ENCODE measurements around the gene GANAB. TPM values are rescaled to one million over a fixed set of nuclear protein-coding genes. Genes with fewer than 3 reads are reported as not detected.

GANAB gene
- polyA plus RNA-seq, 3 donors, result 99.7 to 116 (median 109) TPM

GRCh38 chr11:62599901-62600300 lies 46.5 kb downstream of the GANAB start:
- H3K27me3 ChIP-seq (ENCODE audit: control insufficient read depth in 2 of 2, insufficient read depth in 2 of 2, low read length in 2 of 2), result no peaks in the 10 kb centered on the region
- no peak overlapping the region for H2AFZ ChIP-seq (ENCODE audit: insufficient read depth, low read depth, low read length, poor library complexity, severe bottlenecking)
- peak overlapping the region; percentile 81 to 98 (median 93) for H3K4me3 ChIP-seq (replicated peaks in 1 of 3; ENCODE audit: low read depth in 2 of 3, low read length in 3 of 3)
- intact Hi-C loops (cut with micrococcal nuclease), result loop anchor here (5.0 to 10.0 kb wide), 4 partner anchors 47 to 265 kb away; partner anchors contain the start of genes BSCL2 (in 2 of the 2), GNG3 (in 2 of the 2), GANAB (in 1 of the 2) and TMEM179B (in 1 of the 2)
- Mint-ChIP-seq H3K9me3 (no peaks in the 10 kb centered on the region), H3K4me1 (peaks cover 51% of the 10 kb centered on the region), H3K4me3 (peak overlapping the region; percentile 92 to 96), H3K27ac (peak overlapping the region; percentile 76 to 92 (median 88)), H3K27me3 (ENCODE audit: low read depth in 3 of 3) (no peaks in the 10 kb centered on the region), H3K36me3 (peaks cover 61 to 65% of the 10 kb centered on the region in 2 donors)
- peak overlapping the region in 1 of 2 donors; percentile 86 for H3K27ac ChIP-seq (ENCODE audit: low read depth in 1 of 2, low read length in 2 of 2)
- peak overlapping the region; percentile 97 for H3K9ac ChIP-seq (ENCODE audit: insufficient read depth, low read length, poor library complexity, severe bottlenecking)
- no peak for TF ChIP-seq CTCF (IDR thresholded peaks at IDR 0.05)
- H3K4me1 ChIP-seq (ENCODE audit: control insufficient read depth in 1 of 2, insufficient read depth in 2 of 2, low read length in 2 of 2), result peaks cover 39 to 49% of the 10 kb centered on the region in 2 donors
- WGBS (ENCODE audit: insufficient coverage), result 78% methylated on average over 2 of the region's 5 CpGs
- peaks cover 43% of the 10 kb centered on the region for H3K79me2 ChIP-seq (ENCODE audit: insufficient read depth, low read length)
- peaks cover 45 to 53% of the 10 kb centered on the region in 2 donors for H3K36me3 ChIP-seq (replicated peaks in 1 of 2; ENCODE audit: control insufficient read depth in 1 of 2, insufficient read depth in 2 of 2, low read length in 2 of 2)
- peaks cover 52% of the 10 kb centered on the region for H4K20me1 ChIP-seq (ENCODE audit: insufficient read depth, low read length)
- H3K9me3 ChIP-seq (replicated peaks in 1 of 2; ENCODE audit: control insufficient read depth in 1 of 2, insufficient read depth in 1 of 2, low read length in 2 of 2), result no peaks in the 10 kb centered on the region
- DNase-seq, result no peak
- H3K4me2 ChIP-seq (replicated peaks; ENCODE audit: extremely low read depth, low read length, poor library complexity, severe bottlenecking), result peak overlapping the region; percentile 98

GRCh38 chr11:62599069-62599696 lies 47.2 kb downstream of the GANAB start:
- no peak for TF ChIP-seq CTCF (IDR thresholded peaks at IDR 0.05)
- Histone ChIP-seq H3K9ac (ENCODE audit: insufficient read depth, low read length, poor library complexity, severe bottlenecking) (peak overlapping the region; percentile 97), H4K20me1 (ENCODE audit: insufficient read depth, low read length) (peaks cover 52% of the 10 kb centered on the region), H3K27me3 (ENCODE audit: control insufficient read depth in 2 of 2, insufficient read depth in 2 of 2, low read length in 2 of 2) (no peaks in the 10 kb centered on the region), H2AFZ (ENCODE audit: insufficient read depth, low read depth, low read length, poor library complexity, severe bottlenecking) (no peak overlapping the region), H3K4me2 (replicated peaks; ENCODE audit: extremely low read depth, low read length, poor library complexity, severe bottlenecking) (peak overlapping the region; percentile 98), H3K36me3 (replicated peaks in 1 of 2; ENCODE audit: control insufficient read depth in 1 of 2, insufficient read depth in 2 of 2, low read length in 2 of 2) (peaks cover 48 to 53% of the 10 kb centered on the region in 2 donors), H3K27ac (ENCODE audit: low read depth in 1 of 2, low read length in 2 of 2) (peak overlapping the region; percentile 30), H3K9me3 (replicated peaks in 1 of 2; ENCODE audit: control insufficient read depth in 1 of 2, insufficient read depth in 1 of 2, low read length in 2 of 2) (no peaks in the 10 kb centered on the region), H3K79me2 (ENCODE audit: insufficient read depth, low read length) (peaks cover 43% of the 10 kb centered on the region), H3K4me1 (ENCODE audit: control insufficient read depth in 1 of 2, insufficient read depth in 2 of 2, low read length in 2 of 2) (peaks cover 39 to 50% of the 10 kb centered on the region in 2 donors), H3K4me3 (replicated peaks in 1 of 3; ENCODE audit: low read depth in 2 of 3, low read length in 3 of 3) (peak overlapping the region in 1 of 3 experiments; percentile 93)
- no CpG with 5 or more reads among the region's 7 CpGs for WGBS (ENCODE audit: insufficient coverage)
- Mint-ChIP-seq H3K4me3 (peak overlapping the region; percentile 92 to 96), H3K4me1 (peaks cover 51% of the 10 kb centered on the region), H3K9me3 (no peaks in the 10 kb centered on the region), H3K27ac (peak overlapping the region; percentile 82 to 92 (median 88)), H3K36me3 (peaks cover 65 to 67% of the 10 kb centered on the region in 2 donors), H3K27me3 (ENCODE audit: low read depth in 3 of 3) (no peaks in the 10 kb centered on the region)
- intact Hi-C loops (cut with micrococcal nuclease), result loop anchor here (10.0 kb wide), 3 partner anchors 106 to 266 kb away; partner anchors contain the start of genes BSCL2 (in 2 of the 2), GNG3 (in 2 of the 2) and TMEM179B (in 1 of the 2)
- DNase-seq, result peak; percentile 93 to 97 (median 94)
